GOT3 (cell line): Measurements from ENCODE around the gene REV1.

ENCODE experiments used
- DNase-seq: peaks from one replicate; lab custom pipeline; 2025; ENCODE audit warnings: mixed read lengths; lab: John Stamatoyannopoulos, UW

Gene REV1

DNA sequence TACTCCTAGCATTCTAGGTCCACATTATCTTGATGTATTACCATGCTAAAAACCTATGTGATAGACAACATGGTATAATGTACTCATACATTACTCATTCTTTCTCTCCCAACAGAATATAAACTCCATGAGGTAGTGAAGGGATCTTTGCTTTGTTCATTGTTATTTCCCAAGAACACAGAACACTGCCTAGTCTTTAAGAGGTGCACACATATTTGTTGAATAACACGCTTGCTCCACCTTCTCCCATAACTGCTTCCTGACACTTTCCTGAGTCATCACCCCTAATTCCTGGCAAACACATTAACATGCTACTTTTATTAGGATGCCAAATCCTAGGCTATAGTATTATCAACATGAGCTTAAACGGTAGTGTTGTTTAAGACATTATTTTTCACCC, 41.3 kb downstream of the REV1 start:
- no peak for DNase-seq

DNA sequence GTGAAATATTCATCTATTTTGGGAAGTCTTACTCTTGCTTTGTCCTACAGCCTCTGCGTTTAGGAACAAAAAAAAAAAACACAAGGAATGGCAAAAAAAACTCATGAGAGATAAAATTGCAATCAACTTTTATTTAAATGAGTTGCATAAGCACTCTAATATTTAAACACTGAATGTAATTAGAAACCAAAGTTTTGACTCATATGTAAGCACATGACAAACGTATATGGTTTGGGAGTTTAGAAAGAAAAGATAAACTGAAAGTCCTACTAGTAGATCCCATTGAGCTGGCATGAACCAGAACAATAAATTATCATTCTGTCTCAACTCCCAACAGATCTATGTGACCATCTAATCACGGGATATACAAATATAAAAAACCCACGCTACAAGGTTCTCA, 44.8 kb downstream of the REV1 start:
- no peak for DNase-seq

DNA sequence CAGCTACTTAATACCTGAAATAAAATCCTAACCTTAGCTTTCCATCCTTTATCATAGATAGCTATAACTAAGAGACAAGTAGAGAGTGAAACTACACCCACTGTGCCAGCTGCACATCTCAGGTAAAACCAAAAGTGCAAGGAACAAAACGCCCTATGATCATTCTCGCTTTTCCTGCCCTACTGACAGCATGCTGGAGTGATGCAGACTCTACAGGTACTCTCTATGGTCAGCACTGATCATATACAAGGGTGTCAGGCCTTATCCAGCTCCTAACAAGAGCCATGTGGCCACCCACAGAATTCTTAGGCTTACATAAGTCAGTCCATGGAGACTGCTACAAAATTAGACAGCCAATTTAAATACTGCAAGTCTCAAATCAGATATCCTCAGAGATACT, 45.6 kb downstream of the REV1 start:
- no peak for DNase-seq

DNA sequence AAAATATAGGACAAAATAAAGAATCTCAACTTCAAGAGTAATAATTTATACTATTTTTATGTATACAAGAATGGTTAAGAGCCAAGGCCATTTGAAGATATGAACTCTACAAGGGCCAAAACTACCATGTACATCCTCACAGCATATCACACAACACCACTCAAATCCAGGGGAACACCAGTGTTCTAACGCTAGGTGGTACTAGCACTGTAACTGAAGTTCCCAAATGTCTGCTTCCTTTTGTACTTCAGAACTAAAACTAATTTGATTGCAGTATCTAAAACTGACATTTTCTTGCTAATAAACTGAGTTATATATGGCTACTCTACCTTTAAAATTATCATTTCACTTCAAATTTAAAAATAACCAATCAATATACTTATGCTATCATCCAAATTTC, 47.0 kb downstream of the REV1 start:
- DNase-seq = no peak

DNA sequence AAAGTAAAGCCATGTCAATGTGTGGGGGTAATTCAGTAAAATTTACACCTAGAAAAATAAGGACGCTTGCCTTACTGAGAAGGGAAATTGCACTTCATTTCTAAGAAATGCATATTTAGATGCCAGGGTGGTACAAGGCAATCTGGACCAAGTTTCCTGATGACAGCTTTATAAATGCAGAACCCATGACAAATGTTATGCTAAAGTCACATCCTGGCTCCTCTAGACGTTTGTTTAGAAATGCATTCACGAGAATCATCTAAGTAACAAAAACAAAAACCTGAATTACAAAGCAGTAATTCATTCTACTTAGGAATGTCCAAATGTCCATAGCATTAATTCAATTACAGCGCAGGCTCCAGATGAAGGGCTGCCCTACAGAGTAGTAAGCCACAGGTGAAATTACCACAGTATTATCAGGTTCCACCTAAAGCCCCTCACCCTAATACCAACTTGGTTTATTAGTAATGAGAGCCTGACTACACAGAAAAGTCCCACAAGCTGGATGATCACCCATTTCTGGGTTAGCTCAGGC, 49.8 kb downstream of the REV1 start:
- no peak for DNase-seq

DNA sequence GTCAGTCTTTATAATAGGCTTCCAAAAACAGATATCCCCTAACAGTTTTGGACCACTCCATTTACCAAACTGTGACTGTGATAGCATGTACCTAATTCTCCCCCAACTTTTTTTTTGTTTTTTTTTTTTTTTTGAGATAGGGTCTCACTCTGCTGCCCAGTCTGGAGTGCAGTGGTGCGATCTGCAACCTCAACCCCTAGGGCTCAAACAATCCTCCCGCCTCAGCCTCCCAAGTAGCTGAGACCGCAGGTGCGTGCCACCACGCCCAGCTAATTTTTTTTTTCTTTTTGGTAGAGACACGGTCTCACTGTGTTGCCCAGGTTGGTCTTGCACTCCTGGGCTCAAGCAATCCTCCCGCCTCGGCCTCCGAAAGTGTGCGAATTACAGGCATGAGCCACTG, 52.9 kb downstream of the REV1 start:
- DNase-seq = no peak

DNA sequence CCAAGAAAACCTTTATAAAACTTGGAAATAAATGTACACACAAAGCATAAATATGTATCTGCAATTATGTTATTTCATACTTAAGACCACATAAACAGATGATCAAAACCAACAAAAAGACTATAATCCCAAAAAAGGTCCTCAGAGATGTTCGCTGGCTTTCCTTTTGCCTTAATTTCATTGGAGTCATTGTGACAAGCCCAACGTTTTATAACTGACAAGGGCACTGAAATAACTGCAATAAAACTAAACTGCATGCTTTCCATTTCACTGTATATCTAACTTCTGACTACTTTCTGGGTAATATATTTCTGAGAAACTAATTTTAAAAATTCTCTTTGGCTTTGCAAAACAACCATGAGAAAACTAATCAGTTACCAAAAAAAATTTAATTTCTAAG, 56.5 kb downstream of the REV1 start:
- DNase-seq = no peak

DNA sequence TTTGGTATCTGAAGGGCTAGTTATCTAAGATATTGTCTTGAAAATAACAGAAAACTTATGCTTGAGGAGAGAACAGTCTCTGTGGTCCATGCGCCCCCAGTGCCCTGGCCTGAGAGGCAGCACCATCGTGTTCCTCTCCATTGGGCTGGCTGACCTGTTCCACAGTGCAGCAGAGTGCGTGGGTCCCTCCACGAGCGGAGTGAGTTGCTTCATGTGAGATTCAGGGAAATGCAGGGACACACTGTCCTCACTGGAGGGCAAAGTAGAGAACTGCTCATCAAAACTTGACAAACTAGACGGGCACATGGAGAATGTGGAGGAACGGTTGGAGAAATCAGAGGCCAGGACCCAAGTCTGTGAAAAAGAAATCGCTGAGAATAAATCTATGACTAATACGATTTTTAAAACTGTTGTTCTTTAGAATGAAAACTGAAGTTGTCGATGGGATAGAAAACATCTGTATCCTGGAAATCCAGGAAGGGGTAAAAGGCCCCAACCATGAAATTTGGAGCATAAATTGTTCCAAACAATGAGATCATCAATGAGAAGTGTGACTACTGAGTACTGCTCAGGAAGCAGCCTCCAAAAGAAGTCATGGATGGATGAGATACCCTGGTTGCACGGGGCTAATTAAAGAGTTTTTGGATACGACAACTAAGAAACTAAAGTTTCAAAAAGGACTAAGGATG, 58.1 kb downstream of the REV1 start:
- no peak for DNase-seq

DNA sequence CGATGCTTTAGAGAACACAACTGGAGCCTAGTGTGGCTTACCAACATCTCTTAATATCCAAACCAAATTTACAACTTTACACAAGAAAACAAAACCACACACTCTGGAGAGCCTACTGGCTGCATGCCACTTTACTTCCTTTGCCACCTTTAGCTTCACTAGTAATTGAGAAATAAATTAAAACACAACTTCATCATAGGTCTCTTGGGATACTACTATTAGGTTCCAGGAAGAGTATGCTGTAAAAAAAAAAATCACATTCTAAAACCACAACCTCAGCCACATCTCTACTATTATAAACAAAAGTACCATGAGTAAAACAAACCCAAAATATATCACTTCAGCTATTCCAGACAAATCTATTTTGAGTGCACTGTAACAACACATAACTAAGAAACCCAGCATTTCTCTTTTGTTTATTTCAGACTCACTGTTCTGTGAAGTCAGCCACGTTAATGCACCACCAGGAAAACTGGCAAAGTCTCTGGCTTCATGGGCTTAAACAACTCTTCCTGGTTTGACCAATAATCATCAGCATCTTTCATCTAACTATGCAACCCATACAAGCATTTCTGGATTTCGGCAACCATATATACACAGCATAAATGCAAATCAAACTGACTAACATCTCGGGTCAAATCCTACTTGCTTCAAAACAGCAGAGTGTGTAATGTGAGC, 59.1 kb downstream of the REV1 start:
- no peak for DNase-seq

DNA sequence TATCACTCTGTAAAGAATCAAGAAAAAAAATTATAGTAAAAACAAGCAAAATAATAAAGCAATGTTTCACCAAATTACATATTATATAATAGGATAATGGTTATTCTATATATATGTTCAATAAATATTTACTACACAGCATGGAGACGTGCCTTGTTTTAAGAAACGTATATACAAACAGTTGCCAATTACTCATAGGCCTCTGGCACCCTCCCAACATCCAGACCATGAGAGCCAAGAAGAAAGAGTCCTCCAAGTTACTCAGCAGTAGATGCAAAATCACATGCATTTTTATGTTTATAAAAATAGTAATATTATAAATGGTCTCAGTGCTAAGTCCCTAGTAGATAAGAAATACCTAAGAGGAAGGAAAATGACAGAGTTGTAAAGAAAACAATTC, 64.8 kb downstream of the REV1 start:
- DNase-seq = no peak

DNA sequence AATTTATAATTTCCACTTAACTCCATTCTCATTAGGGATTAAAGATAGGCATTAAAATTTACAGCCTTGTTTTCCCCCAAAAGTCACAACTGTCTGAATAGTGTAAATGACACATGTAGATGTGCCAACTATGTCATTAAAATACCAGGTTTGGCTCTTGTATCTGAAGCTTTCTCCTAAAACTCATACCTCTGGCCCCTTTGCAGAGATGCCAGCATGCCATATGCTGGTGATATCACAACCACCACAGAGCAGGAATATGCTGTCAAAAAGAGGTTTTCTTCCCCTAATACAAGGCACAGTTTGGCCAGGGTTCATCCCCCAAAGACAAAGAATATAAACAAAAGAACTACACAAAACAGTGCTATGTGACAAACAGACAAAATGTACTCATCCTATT, 65.4 kb downstream of the REV1 start:
- no peak for DNase-seq

DNA sequence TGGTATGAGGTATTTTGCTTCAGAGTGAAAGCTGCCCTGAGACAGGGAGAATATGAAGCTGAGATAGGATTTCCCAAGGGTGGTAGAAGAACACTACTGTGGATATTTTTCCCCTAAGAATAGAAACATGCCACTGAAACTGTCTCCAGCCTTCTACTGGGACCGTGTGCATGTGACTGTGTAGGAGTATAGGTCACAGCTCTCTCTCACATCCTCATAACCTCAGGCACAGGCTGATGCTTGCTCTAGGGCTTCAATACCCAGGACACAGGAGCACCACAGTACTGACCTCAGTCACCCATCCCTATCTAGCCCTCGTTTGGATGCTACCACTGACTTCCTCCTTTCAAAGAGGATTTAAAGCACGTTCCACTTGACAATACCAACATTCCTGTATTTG, 67.2 kb downstream of the REV1 start:
- DNase-seq = no peak

DNA sequence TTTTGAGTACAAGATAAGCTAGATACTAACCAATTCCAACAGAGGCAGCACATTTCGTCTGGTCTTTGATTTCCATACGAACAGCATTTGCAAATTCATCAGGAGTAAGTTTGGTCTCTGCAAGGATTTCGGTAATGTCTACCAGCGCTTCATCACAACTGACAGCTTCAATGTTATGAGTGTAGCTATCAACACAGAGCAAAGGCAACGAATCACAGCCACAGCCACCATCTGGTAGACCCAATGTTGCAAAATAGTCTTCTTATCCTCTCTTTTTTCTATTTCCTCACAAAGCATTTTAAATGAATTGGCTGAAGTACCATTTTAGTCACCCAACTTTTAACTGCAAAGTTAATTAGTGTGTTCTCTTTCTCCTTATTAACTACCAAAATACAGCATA, 68.3 kb downstream of the REV1 start:
- no peak for DNase-seq

DNA sequence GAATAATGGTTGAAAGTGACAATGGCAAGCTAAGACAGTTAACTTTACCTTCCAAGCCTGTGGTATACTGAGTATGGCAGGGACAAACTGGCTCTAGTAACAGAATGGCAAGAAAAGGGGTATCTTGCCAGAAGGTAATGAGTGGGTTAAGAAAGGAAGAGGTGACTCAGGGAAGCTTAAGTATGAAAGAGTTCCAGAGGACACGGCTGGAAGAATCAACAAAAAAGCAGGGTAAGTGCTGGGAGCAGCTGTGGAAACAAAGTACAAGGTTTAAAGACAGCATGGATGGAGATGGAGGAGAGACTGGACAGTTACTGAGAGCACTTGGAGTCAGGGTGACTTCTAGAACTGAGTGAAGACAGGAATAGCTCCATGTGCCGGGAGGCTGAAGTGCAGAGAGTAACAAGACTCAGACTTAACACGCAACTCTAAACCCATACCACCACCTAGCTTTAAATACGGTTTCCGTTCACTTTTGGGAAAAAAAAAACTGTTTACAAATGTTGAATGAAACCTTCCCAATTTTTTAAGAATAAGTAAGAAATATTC, 69.0 kb downstream of the REV1 start:
- no peak for DNase-seq

DNA sequence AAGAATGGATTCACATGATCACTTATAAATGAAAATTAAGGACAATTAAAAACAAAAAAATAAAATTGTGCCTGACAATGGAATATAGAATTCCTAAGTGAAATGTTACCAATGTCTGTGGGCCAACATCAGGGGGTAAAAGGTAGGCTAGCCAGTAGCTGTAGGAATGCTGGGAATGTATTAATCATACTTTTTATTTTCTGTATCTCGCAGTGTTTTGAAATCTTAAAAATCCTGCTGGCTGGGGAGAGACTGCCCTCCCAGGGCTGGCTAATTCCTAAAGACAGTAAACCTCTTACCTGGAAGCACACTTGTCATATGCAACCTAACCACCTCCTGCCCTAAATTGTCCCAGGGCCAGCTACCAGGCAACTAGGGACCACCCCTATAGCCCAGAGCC, 69.8 kb downstream of the REV1 start:
- DNase-seq = no peak

DNA sequence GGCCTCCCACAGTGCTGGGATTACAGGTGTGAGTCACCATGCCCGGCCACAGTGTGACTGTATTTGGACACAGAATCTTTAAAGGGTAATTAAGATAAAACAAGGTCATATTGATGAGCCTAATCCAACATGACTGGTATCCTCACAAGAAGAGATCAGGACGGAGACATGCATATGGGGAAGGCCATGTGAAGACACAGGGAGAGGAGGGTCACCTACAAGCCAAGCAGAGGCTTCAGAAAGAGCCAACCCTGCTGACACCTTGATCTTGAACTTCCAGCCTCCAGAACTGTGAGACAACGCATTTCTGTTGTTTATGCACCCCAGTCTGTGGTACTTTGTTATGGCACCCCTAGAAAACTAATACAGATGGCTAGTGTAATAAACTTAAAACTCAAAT, 72.4 kb downstream of the REV1 start:
- DNase-seq = no peak

DNA sequence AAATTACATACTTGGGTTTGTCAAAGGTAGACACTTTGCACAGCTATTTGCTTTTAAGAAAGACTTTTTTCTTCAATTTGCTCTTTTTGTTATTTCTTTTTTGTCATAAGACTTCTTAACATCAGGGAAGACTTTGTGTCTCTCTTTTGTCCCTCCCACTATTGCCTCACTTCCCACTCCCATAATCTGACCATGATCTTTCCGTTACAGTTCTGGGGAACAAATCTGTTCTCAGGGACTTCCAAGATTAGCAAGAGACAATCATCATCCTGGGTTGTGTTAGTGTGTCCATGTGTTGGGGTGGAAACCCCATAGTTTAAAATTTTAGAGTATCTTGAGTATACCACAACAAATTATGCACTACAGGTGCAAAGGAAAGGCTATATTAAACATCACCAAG, 75.3 kb downstream of the REV1 start:
- DNase-seq = no peak

DNA sequence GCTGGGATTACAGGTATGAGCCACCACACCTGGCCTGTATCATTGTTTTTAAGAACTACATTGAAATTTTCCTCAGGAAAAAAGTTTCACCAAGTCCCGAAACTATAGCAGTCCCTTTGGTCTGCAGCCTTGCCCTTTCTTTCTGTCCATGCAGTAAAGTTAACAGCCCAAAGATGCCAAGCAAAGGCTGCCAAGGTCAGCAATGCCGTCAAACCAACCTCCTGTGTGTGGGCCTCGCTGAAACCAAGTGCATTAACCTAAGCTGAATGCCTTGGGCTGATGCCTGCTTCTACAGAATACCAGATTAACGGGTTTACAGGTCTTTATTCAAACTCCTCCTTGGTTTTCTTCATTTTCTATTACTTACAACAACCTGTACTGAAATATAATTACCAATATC, 79.5 kb downstream of the REV1 start:
- no peak for DNase-seq

DNA sequence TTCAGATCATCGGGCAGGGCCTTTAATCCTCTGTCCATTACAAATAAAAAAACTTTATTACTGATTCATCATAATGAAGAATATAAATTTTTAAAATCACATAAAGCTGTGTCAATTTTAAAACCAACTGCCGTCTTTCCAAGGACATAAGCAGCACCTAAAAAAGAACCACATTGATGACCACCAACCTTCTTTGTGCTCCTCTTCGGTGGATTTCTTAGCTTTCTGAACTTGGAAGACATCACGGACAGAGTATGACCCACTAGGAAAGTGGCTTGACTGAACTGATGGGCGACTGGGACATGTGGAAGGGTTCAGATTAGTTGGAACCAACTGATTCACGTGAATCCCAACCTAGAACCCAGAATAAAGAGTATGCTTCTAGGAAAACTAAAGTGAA, 83.7 kb downstream of the REV1 start:
- DNase-seq = no peak

DNA sequence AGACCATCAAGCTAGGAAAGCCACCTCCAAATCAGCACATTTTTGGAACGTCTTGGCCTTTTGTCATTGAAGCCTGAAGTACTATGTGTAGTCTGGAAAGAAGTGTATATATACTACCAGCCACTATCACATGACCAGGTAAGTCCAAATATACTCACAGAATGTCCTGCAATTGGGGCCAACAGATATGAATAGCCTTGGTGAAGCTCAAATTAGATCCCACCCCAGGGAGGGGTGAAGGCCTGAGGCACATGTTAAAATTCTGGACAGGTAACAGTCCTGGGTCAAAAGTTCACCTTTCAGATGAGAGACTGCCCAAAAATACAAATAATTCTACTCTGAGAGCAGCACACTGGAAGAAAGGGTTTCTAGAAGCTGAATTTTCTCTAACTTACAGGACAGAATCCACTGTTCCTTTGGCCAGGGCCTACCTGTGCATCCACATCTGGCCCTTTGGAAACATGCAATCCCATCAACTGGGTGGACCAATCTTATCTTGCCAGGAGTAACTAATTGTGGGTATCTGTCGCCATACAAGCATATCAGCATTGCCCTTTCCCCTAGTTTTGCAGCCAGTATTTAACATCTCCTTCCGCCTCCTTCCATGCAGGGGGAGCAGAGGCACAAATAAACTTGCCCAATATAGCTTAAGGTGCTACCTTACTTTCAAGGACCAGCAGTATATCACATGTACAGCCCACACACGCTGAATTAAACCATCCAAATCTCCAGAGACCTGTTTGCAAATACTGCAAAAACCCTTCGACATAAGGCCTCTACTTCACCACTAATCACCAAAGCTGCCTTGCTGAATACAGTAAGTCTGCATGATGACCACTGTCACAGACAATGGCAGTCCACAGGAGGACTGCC, 84.8 kb downstream of the REV1 start:
- DNase-seq = no peak

DNA sequence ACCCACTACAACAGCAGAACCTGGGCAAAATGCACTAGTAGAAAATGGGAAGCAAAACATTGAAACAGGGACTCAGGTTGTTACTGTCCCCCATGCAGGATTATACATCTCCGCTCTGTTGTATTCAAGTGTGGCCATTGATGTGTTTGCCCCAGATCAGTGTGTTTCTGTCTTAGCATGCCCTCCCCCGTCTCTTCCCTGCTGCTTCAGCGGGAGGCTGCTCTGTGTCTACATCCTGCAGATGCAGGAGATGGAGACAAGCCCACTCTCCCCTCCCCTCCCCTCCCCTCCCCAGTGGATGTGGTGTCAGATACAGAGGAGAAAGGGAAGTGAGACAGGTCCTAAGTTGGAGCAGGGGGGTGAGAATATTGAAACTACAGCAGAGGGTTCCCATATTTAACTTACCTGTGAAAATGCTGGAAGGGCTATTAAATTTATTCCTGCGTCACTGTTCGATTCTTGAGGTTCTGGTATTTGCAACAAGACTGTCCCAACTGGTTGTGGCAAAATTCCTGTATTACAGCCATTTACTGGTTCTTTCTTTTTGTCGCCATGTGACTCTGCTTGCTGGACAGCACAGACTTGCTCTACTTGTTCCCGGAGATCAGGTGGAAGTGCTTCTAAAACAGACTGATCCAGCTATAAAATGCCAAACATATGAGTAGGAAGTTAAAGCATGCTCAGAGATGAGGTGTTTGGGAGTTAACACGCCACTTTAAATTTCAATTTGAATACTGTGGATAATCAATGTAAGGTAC, 85.6 kb downstream of the REV1 start:
- DNase-seq = no peak

DNA sequence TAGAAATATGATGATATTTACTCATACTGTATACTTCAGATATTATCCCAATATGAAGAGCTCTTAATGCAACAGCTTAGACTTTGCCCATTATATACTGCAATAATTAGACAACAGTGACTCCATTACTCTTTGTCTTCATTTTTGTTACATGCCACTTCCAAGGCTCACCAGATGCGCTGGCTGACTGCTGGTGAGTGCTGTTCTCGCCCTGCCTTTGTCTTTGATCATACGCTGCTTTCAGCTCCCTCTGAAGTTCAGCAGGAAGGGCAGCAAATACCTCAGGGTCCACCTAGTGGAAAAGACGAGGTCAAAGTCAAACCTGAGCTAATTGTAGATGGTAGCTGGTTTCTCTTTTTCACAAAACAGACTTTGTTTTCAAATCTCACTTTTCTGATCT, 86.3 kb downstream of the REV1 start:
- no peak for DNase-seq
